GM21360 (cell line): Measurements from ENCODE around the gene GNAL.
"Not testable (repeated sequence)": the region's sequence is repeated elsewhere in the genome, so short reads cannot be mapped to it uniquely, and the experiment has no call there.

Source experiments
- ATAC-seq: cut with Tn5 transposase; IDR thresholded peaks from one replicate; pipeline ENCODE4 v1.9.1; 2021; ENCODE audit warnings: mild to moderate bottlenecking, moderate library complexity; ENCODE audit not compliant: unreplicated experiment

Gene GNAL

DNA sequence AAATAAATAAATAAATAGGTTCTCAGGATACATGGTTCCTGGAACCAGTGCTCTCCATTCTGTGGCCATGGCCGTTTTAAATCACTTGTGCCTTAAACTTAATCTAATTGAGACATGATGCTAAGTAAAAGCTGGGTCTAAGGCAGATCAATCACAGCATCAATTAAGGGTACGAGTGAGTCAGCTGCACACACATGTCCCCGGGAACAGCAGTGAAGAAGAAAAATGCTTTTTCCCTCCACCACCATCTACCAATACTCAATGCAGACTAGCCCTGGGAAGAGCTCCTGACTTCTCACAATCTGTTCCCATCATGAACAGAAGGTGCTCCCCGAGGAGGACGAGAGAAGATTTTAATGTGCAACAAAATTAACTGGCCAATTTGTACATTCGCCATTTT is 155.4 kb downstream of the GNAL start:
- ATAC-seq, result no peak

- ATAC-seq, result no peak
Observed at GRCh38 chr18:11845654-11846053, 156.6 kb downstream of the GNAL start.

DNA sequence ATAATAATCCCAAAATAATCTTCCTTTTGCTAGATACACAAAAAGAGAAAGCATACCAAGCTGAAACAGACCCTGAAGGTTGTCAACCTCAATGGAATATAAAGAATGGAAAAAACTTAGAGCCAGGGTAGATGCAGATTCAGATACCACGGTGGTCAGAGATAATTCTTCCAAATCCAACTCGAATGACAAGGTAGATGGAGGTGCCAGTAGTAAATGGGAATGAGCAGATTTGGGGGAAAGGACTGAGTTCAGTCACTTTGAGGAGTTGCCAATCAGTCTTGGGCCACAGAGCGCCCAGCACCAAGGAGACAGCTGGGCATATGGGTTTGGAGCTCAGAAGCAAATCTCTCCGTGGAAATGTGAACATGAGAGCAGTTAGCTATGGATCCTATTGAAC is 158.7 kb downstream of the GNAL start:
- no peak for ATAC-seq

- no peak for ATAC-seq
Observed at GRCh38 chr18:11849279-11849678, 160.2 kb downstream of the GNAL start.

GRCh38 chr18:11849841-11850634 is 161.0 kb downstream of the GNAL start:
- ATAC-seq, result no peak

DNA sequence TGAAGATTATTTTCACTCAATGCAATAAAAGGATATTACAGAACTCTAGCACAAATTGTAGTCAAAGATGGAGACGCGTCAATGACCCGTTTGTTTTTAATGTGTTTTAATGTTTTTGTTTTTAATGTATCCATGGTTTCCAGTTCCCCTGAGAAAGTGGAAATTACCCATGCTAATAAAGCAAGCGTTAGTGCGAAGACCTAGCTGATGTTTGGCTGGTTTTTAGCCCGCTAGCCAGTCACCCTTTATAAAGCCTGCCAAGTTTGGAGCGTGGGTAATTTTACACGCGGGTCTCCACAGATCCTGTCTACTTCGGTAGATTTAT is 161.7 kb downstream of the GNAL start:
- ATAC-seq, result peak; percentile 25

DNA sequence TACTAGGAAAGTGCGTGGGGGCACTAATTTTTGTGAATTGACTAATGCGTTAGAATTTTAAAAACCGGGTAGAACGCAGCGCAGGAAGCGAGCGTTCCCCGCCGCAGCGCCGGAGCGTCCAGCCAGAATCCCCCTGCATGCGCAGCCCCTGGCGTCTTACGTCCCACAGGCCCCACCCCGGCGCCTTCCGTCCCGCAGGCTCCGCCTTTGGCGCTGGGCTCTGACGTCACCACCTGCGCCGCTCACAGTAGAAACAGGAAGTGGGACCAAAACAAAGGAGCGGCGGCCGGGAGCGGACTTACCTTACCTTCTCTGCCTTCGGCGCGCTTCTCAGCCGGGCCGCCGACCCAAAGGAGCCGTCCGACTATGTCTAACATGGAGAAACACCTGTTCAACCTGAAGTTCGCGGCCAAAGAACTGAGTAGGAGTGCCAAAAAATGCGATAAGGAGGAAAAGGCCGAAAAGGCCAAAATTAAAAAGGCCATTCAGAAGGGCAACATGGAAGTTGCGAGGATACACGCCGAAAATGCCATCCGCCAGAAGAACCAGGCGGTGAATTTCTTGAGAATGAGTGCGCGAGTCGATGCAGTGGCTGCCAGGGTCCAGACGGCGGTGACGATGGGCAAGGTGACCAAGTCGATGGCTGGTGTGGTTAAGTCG is 162.2 kb downstream of the GNAL start, which contains the start of gene CHMP1B:
Gene CHMP1B, plus strand, starts transcription at position 268 of the 660 bp plus-strand sequence. Its CDS starts 99 bp downstream, at position 367.
- peak; percentile 94 for ATAC-seq

GRCh38 chr18:11851806-11852337 is 162.8 kb downstream of the GNAL start:
- ATAC-seq, result no peak

GRCh38 chr18:11854554-11854953 is 165.5 kb downstream of the GNAL start:
- not testable (repeated sequence) for ATAC-seq

DNA sequence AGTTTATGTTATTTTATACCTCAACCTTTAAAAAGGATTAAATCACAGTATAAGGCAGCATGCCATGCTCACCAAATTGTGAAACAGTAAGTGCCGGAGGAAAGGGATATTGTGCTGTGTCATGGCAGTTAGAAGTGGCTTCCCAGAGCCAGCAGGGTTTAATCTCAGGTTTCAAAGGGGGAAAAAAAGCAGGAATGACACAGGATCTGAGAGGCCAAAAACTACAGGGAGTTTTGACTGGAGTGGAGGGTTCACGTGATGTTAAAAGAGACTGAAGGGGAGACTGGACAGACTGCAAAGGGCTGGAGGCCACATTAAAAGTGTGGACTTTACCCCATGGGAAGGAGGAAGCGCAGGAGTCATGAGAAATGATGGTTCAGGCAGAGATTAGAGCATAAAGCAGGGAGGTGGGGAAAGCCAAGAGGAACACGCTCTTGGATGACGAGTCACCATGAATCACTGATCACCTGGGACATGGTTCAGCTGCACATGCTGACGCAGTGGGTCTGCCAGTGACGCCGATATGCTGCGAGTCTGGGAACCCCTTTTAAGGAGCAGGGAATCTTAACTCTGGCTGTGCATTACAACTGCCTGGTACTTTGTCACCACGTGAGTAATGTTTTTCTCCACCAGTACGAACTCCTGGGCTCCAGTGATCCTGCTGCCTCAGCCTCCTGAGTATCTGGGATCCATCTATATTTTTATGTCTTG is 168.3 kb downstream of the GNAL start:
- no peak for ATAC-seq

DNA sequence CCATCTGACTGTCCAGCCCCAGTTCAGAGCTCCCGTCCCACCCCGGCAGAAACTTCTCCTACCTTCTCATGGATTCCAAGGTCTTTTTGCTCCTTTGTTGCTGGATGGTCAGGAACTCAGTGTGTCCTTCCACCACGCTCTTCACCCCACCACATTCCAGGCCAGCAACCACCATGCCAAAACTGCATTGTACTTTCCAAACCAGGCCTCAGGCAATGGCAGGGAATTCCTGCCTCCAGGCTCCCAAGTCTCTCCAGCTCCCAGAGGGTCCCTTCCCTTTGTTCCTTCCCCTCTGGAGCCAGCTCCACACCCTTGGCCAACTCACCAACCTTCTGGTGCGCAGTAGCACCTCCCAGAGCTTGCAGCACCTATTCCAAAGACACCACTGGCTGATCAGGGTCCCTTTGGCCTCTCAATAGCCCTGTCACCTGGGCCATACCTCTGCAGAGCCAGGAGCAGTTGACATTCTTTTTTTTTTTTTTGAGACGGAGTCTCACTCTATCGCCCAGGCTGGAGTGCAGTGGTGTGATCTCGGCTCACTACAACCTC is 170.3 kb downstream of the GNAL start:
- ATAC-seq, result no peak

DNA sequence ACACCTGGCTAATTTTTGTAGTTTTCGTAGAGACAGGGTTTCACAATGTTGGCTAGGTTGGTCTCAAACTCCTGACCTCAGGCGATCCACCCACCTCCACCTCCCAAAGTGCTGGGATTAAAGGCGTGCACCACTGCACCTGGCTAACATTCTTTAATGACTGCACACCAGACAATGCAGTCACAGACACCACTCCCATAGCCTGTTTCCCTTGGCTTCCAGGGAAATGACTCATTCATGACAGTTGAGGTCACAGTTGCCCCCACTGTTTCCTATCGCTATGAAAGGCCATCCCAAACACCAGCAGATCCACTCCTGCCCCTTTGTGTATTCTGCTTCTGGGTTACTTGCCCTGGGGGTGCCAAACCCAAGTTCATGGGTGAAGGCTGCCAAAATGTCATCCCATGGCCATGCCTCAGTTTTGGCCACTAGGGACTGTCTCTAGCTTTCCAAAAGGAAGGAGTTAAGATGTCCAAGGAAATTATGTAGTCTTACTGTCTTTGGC is 170.9 kb downstream of the GNAL start:
- no peak for ATAC-seq

DNA sequence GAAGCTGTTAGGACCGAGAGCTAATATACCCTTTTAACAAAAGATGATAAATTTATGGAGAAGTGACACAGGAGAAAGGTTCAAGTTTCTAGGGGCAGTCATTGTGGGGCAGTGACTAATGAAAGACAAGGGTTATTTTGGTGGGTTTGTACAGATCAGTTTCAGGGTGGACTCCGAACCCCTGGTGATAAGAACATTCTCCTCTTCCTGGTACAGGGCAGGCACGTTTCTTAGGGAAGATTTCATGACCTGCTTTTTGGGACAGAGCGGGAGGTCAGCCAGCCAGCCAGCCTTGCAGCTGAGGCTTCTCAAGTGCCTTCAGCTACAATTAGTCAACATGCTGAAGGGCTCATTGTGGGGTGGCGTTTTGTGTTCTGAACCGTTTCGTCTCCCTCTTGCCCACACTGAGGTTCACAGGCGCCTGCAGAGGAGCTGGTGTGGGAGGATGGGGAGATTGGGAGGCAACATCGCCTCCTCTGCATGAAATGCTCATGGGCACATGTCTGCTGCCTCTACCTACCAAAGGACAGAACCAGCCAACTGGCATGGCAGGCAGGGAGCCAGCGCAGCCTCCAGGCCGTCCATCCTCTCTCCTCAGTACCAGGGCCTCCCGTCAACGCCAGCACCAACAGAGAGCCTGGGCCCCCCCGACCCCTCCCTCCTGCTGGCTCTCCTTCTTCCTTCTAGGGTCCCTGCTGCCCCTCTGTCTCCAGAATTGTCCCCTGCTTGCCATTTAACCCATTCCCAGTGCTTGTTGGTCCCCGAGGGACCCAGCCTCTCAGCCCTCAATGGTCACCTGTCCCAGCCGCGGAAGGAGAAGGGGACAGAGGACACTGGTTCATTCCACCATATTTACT is 171.8 kb downstream of the GNAL start:
- no peak for ATAC-seq

- no peak for ATAC-seq
Observed at GRCh38 chr18:11861583-11862288, 172.7 kb downstream of the GNAL start.

DNA sequence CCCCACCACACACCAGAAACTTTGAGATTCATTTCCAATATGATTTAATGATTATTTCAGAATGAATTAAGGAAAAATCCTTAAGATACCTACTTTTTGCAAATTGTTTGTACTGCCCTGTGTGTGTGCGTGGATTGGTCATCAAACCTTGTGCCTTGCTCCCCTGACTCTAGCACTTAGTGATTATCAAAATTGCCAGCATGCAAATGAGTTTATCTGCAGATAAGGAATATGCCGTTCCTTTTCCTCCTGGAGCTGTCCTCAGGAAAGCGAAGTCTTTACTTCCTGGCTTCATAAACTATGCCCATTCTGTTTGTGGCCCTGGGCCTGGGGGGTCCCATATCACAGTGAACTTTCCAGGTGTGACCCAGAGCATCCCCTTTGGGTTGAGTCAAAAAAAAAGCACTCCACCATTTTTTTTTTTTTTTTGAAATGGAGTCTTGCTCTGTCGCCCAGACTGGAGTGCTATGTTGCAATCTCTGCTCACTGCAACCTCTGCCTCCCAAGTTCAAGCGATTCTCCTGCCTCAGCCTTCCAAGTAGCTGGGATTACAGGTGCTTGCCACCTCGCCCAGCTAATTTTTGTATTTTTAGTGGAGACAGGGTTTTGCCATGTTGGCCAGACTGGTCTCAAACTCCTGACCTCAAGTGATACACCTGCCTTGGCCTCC is 173.5 kb downstream of the GNAL start:
- no peak for ATAC-seq

GRCh38 chr18:11864471-11864870 is 175.4 kb downstream of the GNAL start:
- no peak for ATAC-seq

GRCh38 chr18:11865071-11865470 is 176.0 kb downstream of the GNAL start:
- no peak for ATAC-seq

- ATAC-seq, result no peak
Observed at GRCh38 chr18:11866329-11866728, 177.3 kb downstream of the GNAL start.

- ATAC-seq, result no peak
Observed at GRCh38 chr18:11866764-11867163, 177.7 kb downstream of the GNAL start.
